Muscle layer of colon (tissue), 2 donors: ENCODE results near the gene SIGLEC7.

ENCODE experiments used
- H3K27ac ChIP-seq: one replicate; pipeline ENCODE4 v1.7.0; 2013; ENCODE audit warnings: low read depth, mild to moderate bottlenecking, low read length, moderate library complexity
- H3K27me3 ChIP-seq, 2 donors: one replicate each; pipeline ENCODE4 v1.7.0; 2013; ENCODE audit warnings: low read length in 2 of 2, mild to moderate bottlenecking in 2 of 2; ENCODE audit not compliant: insufficient read depth in 2 of 2, control insufficient read depth in 1 of 2
- H3K36me3 ChIP-seq: one replicate; pipeline ENCODE4 v1.7.0; 2013; ENCODE audit warnings: mild to moderate bottlenecking, low read length; ENCODE audit not compliant: insufficient read depth
- H3K4me1 ChIP-seq: one replicate; pipeline ENCODE4 v1.7.0; 2013; ENCODE audit warnings: mild to moderate bottlenecking, low read length; ENCODE audit not compliant: insufficient read depth
- H3K4me3 ChIP-seq, 2 donors: one replicate each; pipeline ENCODE4 v1.7.0; 2013; ENCODE audit warnings: low read length in 2 of 2, low read depth in 1 of 2, mild to moderate bottlenecking in 1 of 2, moderate library complexity in 1 of 2
- H3K9ac ChIP-seq: one replicate; pipeline ENCODE4 v1.7.0; 2013; ENCODE audit warnings: low read length
- H3K9me3 ChIP-seq: one replicate; pipeline ENCODE4 v1.7.0; 2013; ENCODE audit warnings: mild to moderate bottlenecking, low read length
- donor health status: abdominal sarcoma.
- donor health status: Adenocarcinoma of cecum.

Gene SIGLEC7

GRCh38 chr19:51119611-51120010 is 22.5 kb upstream of the SIGLEC7 start:
- Histone ChIP-seq H3K4me1 (no peaks in the 10 kb centered on the region), H3K27me3 (peaks cover 0 to 5% of the 10 kb centered on the region in 2 donors), H3K9ac (no peak overlapping the region), H3K27ac (no peak overlapping the region), H3K36me3 (no peaks in the 10 kb centered on the region), H3K4me3 (no peak overlapping the region), H3K9me3 (no peaks in the 10 kb centered on the region)

GRCh38 chr19:51120160-51120559 is 21.9 kb upstream of the SIGLEC7 start:
- H3K36me3 ChIP-seq: no peaks in the 10 kb centered on the region
- no peaks in the 10 kb centered on the region for H3K4me1 ChIP-seq
- H3K9ac ChIP-seq: no peak overlapping the region
- H3K27me3 ChIP-seq: peaks cover 0 to 5% of the 10 kb centered on the region in 2 donors
- no peaks in the 10 kb centered on the region for H3K9me3 ChIP-seq
- no peak overlapping the region for H3K4me3 ChIP-seq
- no peak overlapping the region for H3K27ac ChIP-seq

- Histone ChIP-seq H3K36me3 (no peaks in the 10 kb centered on the region), H3K9ac (no peak overlapping the region), H3K27ac (no peak overlapping the region), H3K9me3 (no peaks in the 10 kb centered on the region), H3K27me3 (peaks cover 0 to 5% of the 10 kb centered on the region in 2 donors), H3K4me3 (no peak overlapping the region), H3K4me1 (no peaks in the 10 kb centered on the region)
These were observed 20.8 kb upstream of the SIGLEC7 start for GRCh38 chr19:51121257-51121656.

- H3K27me3 ChIP-seq: peaks cover 0 to 9% of the 10 kb centered on the region in 2 donors
- no peak overlapping the region for H3K9ac ChIP-seq
- no peaks in the 10 kb centered on the region for H3K4me1 ChIP-seq
- no peaks in the 10 kb centered on the region for H3K9me3 ChIP-seq
- no peak overlapping the region for H3K27ac ChIP-seq
- no peaks in the 10 kb centered on the region for H3K36me3 ChIP-seq
- H3K4me3 ChIP-seq: no peak overlapping the region
These were observed 19.8 kb upstream of the SIGLEC7 start for GRCh38 chr19:51122112-51122981.

GRCh38 chr19:51123381-51123800 is 18.7 kb upstream of the SIGLEC7 start:
- H3K9ac ChIP-seq: no peak overlapping the region
- H3K9me3 ChIP-seq: no peaks in the 10 kb centered on the region
- H3K4me3 ChIP-seq: no peak overlapping the region
- no peak overlapping the region for H3K27ac ChIP-seq
- H3K36me3 ChIP-seq: no peaks in the 10 kb centered on the region
- no peaks in the 10 kb centered on the region for H3K4me1 ChIP-seq
- peaks cover 0 to 9% of the 10 kb centered on the region in 2 donors for H3K27me3 ChIP-seq

- no peak overlapping the region for H3K4me3 ChIP-seq
- H3K9me3 ChIP-seq: no peaks in the 10 kb centered on the region
- no peaks in the 10 kb centered on the region for H3K36me3 ChIP-seq
- H3K27ac ChIP-seq: no peak overlapping the region
- no peaks in the 10 kb centered on the region for H3K4me1 ChIP-seq
- no peak overlapping the region for H3K9ac ChIP-seq
- peaks cover 0 to 9% of the 10 kb centered on the region in 2 donors for H3K27me3 ChIP-seq
These were observed 18.3 kb upstream of the SIGLEC7 start for GRCh38 chr19:51123802-51124201.

- Histone ChIP-seq H3K9me3 (no peaks in the 10 kb centered on the region), H3K27ac (no peak overlapping the region), H3K36me3 (no peaks in the 10 kb centered on the region), H3K4me3 (no peak overlapping the region), H3K4me1 (no peaks in the 10 kb centered on the region), H3K27me3 (peaks cover 0 to 9% of the 10 kb centered on the region in 2 donors), H3K9ac (no peak overlapping the region)
These were observed 17.9 kb upstream of the SIGLEC7 start for GRCh38 chr19:51124216-51124615.

GRCh38 chr19:51124729-51125128 is 17.4 kb upstream of the SIGLEC7 start, which contains the start of gene SIGLEC9:
TSS of gene SIGLEC9 (plus strand) at chr19:51124906. CDS start at chr19:51124975, 69 bp downstream.
- no peak within 1 kb of the TSS for H3K9ac ChIP-seq
- no peak within 1 kb of the TSS for H3K27ac ChIP-seq
- no peaks in the 10 kb centered on the region for H3K9me3 ChIP-seq
- no peaks in the 10 kb centered on the region for H3K36me3 ChIP-seq
- H3K27me3 ChIP-seq: peaks cover 0 to 9% of the 10 kb centered on the region in 2 donors
- no peaks in the 10 kb centered on the region for H3K4me1 ChIP-seq
- H3K4me3 ChIP-seq: no peak within 1 kb of the TSS

GRCh38 chr19:51125421-51126075 is 16.6 kb upstream of the SIGLEC7 start:
- no peaks in the 10 kb centered on the region for H3K36me3 ChIP-seq
- no peak overlapping the region for H3K4me3 ChIP-seq
- peaks cover 0 to 9% of the 10 kb centered on the region in 2 donors for H3K27me3 ChIP-seq
- H3K27ac ChIP-seq: no peak overlapping the region
- H3K9ac ChIP-seq: no peak overlapping the region
- H3K4me1 ChIP-seq: no peaks in the 10 kb centered on the region
- no peaks in the 10 kb centered on the region for H3K9me3 ChIP-seq

- no peak overlapping the region for H3K27ac ChIP-seq
- H3K9me3 ChIP-seq: no peaks in the 10 kb centered on the region
- no peaks in the 10 kb centered on the region for H3K4me1 ChIP-seq
- H3K9ac ChIP-seq: no peak overlapping the region
- H3K36me3 ChIP-seq: no peaks in the 10 kb centered on the region
- no peak overlapping the region for H3K4me3 ChIP-seq
- peaks cover 0 to 9% of the 10 kb centered on the region in 2 donors for H3K27me3 ChIP-seq
These were observed 15.1 kb upstream of the SIGLEC7 start for GRCh38 chr19:51127032-51127431.

- Histone ChIP-seq H3K9ac (no peak overlapping the region), H3K27ac (no peak overlapping the region), H3K27me3 (peaks cover 0 to 9% of the 10 kb centered on the region in 2 donors), H3K9me3 (no peaks in the 10 kb centered on the region), H3K4me3 (no peak overlapping the region), H3K36me3 (no peaks in the 10 kb centered on the region), H3K4me1 (no peaks in the 10 kb centered on the region)
These were observed 14.3 kb upstream of the SIGLEC7 start for GRCh38 chr19:51127755-51128154.
